GM19455 (cell line): ENCODE data around the gene TRAPPC8.
"Not testable (repeated sequence)": the region's sequence is repeated elsewhere in the genome, so short reads cannot be mapped to it uniquely, and the experiment has no call there.

ENCODE experiments used
- ATAC-seq: cut with Tn5 transposase; IDR thresholded peaks from one replicate; pipeline ENCODE4 v1.9.1; 2021; ENCODE audit not compliant: unreplicated experiment

The TRAPPC8 gene

GRCh38 chr18:31943878-31944816 lies 1.2 kb upstream of the TRAPPC8 start:
- ATAC-seq = no peak

GRCh38 chr18:31942291-31942998 lies 483 bp downstream of the TRAPPC8 start:
- ATAC-seq = peak; percentile 46

- ATAC-seq = no peak
These were observed 1.7 kb downstream of the TRAPPC8 start for GRCh38 chr18:31941010-31941809.

GRCh38 chr18:31934773-31935172 lies 8.2 kb downstream of the TRAPPC8 start:
- not testable (repeated sequence) for ATAC-seq

- no peak for ATAC-seq
These were observed 11.1 kb downstream of the TRAPPC8 start for GRCh38 chr18:31931886-31932240.

GRCh38 chr18:31931163-31931885 lies 11.6 kb downstream of the TRAPPC8 start:
- no peak for ATAC-seq

GRCh38 chr18:31929273-31929672 lies 13.7 kb downstream of the TRAPPC8 start:
- no peak for ATAC-seq

GRCh38 chr18:31926988-31927387 lies 15.9 kb downstream of the TRAPPC8 start:
- ATAC-seq = not testable (repeated sequence)

GRCh38 chr18:31920277-31920676 lies 22.7 kb downstream of the TRAPPC8 start:
- no peak for ATAC-seq

GRCh38 chr18:31919366-31919765 lies 23.6 kb downstream of the TRAPPC8 start:
- ATAC-seq = not testable (repeated sequence)

GRCh38 chr18:31918733-31919132 lies 24.2 kb downstream of the TRAPPC8 start:
- ATAC-seq = no peak

- ATAC-seq = no peak
These were observed 41.9 kb downstream of the TRAPPC8 start for GRCh38 chr18:31901063-31901462.

GRCh38 chr18:31899771-31900170 lies 43.2 kb downstream of the TRAPPC8 start:
- ATAC-seq = not testable (repeated sequence)

GRCh38 chr18:31892936-31893335 lies 50.0 kb downstream of the TRAPPC8 start:
- no peak for ATAC-seq

GRCh38 chr18:31891566-31891965 lies 51.4 kb downstream of the TRAPPC8 start:
- no peak for ATAC-seq

- no peak for ATAC-seq
These were observed 58.9 kb downstream of the TRAPPC8 start for GRCh38 chr18:31884020-31884419.

- ATAC-seq = no peak
These were observed 62.6 kb downstream of the TRAPPC8 start for GRCh38 chr18:31880186-31880898.

- ATAC-seq = no peak
These were observed 64.6 kb downstream of the TRAPPC8 start for GRCh38 chr18:31878358-31878757.

- no peak for ATAC-seq
These were observed 65.0 kb downstream of the TRAPPC8 start for GRCh38 chr18:31877900-31878299.

GRCh38 chr18:31876707-31877106 lies 66.2 kb downstream of the TRAPPC8 start:
- no peak for ATAC-seq
